Activated CD8-positive, alpha-beta memory T cell treated with anti-CD3 and anti-CD28 coated beads, Interleukin-2, amount 50 U/mL, for 24 hours (primary cell): ENCODE measurements around the gene SDS.

ENCODE experiments used
- DNase-seq: peaks from one replicate; pipeline ENCODE4 v3.0.0-alpha.2; 2020; ENCODE audit errors: extremely low read depth

Gene SDS

DNA sequence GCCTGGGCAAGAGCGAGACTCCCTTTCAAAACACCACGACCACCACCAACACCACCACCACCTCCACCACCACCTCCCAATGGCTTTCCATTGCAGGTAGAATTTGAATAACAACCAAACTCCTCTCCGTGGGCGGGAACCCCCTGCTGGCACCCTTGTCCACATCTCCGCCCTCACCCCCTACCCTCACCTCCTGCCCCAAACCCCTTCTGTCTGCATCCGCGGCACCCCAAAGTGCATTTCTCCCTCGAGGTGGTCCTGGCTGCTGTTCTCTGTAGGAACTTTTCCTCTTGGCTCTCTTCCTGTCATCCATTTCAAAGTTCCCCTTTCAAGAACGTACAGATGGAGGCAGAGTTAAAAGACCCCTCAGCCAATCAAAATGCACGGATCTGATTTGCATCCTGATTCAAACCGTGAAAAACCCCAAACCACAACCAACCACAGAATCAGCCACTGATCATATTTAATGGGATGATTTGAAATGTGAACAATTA lies 22.3 kb upstream of the SDS start:
- DNase-seq: no peak

DNA sequence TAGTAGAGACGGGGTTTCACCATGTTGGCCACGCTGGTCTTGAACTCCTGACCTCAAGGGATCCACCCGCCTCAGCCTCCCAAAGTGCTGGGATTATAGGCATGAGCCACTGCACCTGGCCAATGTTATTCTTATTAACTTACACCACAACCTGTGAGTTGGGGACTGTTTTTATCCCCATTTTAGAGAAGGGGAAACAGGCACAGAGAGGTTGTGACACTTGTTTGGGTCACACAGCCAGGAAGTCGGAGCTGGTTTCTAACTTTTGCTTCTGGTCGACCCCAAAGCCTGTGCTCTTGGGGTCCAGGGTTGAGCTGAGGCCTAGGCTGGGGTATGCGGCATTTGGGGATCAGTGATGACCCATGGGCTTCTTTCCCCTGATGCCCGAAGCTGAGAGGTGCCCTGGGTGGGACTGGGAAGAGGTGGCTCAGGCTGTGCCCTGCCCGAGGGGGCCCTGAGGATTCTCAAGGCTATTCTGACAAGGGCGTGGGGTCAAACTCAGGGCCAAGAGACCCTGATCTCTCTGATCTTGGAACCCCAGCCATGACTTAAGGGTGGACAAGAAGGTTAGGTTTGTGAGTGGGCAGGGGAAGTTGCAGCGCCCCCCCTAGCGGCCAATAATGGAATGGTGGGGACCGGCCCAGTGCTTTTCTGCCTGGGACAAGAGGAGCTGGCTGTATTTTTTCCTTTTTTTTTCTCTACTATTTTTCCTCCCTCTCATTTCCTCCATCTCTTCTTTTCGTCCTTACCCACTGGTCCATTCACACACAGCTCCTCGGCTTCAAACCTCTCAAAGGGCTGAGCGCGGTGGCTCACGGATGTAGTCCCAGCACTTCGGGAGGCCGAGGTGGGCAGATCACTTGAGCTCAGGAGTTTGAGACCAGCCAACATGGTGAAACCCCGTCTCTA lies 21.5 kb upstream of the SDS start:
- DNase-seq: no peak

DNA sequence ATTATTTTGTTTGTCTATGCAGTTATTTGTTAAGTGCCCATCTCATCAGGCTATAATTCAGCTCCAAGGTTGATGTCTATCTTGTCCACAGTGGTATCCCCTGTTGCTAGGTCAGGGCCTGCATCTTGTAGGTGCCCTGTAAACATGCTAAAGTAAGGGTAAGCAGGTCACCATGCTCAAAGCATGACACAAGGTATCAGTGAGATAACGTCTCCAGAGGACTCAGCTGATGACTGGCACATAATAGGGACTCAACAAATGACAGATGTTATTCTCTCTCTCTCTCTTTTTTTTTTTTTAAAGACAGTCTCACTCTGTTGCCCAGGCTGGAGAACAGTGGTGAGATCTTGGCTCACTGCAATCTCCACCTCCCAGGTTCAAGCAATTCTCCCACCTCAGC lies 20.8 kb upstream of the SDS start:
- no peak for DNase-seq

DNA sequence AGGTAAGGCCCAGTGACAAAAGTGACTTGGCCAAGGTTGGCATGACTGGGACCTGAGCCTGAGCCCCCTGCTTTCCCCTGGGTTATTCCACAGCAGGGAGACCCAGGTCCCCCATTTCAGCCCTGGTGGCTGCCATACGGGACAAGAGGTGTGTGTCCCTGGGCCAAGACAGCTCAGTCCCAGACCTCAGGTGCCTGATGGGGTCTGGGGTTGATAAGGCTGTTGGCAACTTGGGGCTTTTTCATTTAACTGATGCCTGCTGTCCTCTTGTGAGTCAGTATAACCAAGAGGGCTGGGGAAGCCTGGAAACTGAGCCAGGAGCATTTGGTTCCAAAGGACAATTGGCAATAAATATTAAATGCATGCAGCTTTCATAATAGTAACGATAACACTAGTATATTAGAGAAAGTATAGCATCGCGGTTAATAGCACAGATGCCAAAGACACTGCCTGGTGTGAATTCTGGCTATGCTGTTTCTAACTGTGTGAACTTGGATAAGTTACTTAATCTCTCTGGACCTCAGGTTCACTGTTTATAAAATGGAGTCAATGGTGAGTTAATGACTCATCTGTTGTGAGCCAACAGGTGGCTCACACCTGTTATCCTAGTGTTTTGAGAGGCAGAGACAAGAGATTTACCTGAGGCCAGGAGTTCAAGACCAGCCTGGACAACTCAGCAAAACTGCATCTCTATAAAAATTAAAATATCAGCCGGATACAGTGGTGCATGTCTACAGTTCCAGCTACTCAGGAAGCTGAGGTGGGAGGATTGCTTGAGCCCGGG lies 19.4 kb upstream of the SDS start:
- DNase-seq: no peak

DNA sequence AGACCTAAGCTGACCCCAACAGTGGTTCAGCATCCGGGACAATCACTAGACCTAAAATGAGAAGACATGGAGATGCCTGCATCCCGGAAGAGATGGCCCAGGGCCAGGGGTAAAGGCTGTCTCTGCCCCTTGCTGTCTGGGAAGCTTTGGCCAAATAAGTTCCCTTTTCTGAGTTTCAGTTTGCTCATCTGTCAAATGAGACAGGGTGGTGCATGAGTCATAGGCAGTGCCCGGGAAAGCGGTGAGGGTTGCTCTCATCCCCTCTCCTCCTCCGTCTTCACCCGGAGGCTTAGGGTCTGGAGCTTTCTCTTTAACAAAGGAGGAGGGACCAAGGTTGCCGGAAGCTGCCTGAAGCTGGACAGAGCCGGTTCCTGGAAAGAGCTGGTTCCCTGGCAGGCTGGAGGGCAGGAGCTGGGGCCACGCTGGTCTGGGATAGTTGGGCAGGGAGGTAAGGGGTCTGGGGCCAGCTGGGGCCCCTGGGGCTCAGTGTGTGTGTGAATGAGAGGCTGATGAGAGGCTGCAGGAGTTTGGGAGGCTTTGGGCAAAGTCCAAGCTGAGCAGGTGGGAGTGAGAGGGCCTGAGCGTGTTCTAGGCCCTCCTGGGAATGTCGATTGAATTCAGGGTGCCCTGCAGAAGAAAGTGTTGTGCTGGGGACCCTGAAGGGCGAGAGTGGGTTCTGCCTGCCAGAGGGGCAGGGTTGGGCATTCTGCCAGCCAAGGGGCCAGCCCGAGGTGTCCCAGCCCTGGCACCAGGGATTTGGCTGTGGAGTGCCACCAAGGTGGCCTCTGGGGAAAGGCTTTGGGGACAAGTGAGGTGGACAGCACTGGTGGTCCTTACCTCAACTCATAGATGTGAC lies 18.6 kb upstream of the SDS start, which contains the start of gene SDSL:
Gene SDSL (plus strand): TSS at position 351 of the 856 bp plus-strand sequence. CDS start 5,603 bp downstream, outside the sequence.
- no peak for DNase-seq

DNA sequence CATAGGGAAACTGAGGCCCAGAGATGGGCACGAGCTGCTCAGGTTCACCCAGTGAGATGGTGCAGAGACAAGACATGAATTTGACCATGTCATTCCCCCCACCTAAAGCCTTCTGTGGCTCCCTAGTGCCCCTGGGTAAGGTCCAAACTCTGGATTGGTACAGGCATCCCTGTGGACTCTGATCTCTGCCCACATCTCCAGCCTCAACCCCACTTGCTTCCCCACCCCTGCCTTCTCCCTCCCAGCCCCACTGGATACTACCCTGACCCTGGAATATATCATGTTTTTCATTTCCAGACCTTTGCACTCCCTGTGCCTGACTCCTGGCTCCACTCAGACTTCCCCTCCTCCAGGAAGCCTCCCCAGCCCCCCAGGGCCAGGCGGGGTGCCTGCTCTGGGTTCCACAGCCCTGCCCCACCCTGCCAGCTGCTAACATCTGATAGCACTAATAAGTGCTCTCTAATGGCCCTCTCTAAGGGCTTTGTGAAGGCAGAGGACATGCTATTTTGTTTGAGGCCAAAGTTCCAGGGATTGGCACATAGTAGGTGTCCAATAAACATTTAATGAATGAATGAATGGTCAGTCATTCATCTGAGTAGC lies 17.4 kb upstream of the SDS start:
- no peak for DNase-seq

DNA sequence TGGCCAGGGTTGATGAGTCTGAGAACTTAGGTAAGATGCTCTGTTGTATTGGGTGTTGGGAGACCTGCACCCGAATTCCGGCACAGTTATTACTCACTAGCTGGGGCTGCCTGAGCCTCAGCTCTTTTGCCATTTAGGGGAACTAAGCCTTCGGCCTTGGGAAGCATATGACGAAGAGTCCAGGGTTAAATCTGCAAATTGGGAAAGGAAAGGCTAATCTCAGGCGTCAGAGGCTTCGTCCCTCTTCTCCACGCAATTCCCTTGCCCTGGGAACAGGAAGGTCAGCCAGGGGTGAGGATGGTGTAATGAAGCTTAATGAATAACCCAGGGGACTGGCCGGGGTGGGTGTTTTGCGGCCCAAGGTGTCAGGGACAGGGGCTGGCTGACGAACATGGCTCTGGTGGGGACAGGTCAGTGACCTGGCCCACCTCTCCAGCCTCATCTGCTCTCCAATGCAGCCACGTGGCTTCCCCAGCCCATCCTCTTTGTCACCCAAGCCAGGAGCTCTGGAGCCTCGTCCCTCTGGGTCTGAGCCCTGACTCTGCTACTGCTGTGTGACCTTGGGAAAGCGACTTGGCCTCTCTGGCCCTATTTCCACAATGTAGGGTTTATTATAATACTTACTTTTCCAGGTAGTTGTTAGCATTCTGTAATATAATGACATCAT lies 14.7 kb upstream of the SDS start:
- no peak for DNase-seq

DNA sequence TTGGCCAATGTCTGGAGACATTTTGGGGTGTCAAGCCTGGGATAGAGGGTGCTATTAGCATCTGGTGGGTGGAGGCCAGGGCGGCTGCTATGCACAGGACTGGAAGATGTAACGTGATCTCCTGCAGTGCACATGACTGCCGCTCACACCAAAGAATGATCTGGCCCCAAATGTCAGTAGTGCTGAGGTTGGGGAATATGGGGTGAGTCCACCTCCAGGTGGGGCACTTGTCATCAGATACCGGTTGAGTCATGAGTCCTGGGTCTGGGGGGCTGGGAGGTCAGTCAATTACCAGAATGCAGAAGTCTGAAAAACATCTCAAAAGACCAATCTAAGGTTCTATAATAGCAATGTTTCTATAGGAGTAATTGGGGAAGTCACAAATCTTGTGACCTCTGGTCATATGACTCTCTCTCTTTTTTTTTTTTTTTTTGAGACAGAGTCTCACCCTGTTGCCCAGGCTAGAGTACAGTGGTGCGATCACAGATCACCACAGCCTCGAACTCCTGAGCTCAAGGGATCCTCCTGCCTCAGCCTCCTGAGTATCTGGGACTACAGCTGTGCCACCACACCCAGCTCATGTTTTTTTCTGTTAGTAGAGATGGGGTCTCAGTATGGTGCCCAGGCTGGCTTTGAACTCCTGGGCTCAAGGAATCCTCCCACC lies 12.5 kb upstream of the SDS start:
- DNase-seq: no peak

DNA sequence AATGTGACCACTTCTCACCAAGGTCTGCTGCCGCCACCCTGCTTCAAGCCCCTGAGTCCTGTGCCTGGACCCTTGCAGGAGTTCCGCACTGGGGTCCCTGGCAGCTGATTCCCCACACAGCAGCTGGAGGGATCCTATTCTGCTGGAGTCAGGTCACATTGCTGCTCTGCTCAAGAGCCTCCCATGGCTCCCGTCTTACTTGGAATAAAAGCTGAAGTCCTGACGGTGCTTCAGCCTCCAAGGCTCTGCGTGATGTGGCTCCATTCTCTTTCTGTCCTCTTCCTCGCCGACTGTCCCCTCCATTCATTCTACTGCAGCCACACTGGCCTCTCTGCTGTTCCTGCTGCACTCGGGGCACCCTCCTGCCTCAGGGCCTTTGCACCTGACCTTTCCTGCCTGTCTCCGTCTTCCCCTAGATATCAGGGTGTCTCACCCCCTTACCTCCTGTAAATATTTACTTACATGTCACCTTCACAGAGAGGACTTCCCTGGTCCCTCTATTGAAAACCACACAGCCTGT lies 10.9 kb upstream of the SDS start:
- DNase-seq: no peak

DNA sequence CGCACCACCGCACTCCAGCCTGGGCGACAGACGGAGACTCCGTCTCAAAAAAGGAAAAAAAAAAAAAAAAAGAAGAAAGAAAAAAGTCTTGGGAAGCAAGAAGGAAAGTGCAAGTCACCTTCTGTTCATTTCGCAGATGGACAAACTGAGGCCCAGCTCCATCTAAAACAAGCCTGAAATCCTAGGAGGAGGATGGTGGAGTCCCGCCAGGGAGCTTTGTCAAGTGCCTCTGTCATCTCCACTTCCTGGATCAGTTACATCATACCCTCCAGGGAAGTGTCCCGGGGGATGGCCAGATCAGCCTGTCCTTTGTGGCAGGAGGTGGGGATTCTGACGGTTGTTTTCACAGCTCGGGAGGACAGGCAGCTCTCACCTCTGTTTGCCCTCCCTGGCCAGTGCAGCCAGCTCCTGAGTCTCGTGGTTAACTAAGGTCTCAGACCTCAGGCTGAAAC lies 9.8 kb upstream of the SDS start:
- DNase-seq: no peak

DNA sequence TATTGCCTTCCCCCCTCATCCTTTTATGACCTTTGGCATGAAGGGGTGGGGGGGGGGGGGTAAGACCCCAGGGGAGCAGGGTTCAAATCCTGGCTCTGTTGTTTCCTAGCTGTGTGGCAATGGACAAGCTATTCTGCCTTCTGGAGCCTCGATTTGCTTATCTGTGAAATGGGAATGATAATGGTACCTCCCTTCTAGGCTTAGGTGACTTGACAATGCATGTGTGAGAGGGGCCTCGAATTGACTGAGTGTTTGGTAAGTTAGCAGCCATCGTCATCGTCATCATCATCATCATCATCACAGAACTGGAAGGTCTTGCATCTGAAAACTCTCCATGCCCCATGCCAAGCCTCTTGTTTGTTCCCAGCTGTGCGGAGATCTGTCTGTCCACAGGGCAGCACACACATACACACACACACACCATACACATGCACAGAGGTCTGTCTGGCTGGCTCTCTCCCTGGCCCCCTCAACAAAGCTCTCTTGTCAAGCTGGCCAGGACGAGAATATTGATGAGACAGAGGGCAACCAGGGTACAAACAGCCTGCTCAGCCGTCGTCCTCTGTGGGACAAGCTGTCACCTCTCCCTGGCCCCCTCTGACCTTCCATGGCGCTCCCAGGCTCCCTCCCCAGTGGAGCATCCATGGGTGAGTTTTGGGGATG lies 5.9 kb upstream of the SDS start:
- DNase-seq: no peak

DNA sequence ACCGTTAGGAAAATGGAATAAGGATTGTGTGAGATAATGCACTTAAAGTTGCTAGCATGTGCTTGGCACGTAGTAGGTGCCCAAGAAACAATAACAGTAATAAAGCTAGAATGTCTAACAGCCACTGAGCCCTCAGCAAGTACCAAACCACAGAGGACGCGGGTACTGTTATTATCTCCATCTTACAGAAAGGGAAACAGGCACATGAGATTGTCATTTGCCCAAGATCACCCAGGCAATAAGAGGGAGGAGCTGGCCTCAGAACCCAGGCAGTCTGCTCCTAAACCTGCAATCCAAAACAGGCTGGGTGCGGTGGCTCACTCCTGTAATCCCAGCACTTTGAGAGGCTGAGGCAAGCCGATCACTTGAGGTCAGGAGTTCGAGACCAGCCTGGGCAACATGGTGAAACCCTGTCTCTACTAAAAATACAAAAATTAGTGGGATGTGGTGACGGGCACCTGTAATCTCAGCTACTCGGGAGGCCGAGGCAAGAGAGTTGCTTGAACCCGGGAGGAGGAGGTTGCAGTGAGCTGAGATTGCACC lies 5.1 kb upstream of the SDS start:
- no peak for DNase-seq

DNA sequence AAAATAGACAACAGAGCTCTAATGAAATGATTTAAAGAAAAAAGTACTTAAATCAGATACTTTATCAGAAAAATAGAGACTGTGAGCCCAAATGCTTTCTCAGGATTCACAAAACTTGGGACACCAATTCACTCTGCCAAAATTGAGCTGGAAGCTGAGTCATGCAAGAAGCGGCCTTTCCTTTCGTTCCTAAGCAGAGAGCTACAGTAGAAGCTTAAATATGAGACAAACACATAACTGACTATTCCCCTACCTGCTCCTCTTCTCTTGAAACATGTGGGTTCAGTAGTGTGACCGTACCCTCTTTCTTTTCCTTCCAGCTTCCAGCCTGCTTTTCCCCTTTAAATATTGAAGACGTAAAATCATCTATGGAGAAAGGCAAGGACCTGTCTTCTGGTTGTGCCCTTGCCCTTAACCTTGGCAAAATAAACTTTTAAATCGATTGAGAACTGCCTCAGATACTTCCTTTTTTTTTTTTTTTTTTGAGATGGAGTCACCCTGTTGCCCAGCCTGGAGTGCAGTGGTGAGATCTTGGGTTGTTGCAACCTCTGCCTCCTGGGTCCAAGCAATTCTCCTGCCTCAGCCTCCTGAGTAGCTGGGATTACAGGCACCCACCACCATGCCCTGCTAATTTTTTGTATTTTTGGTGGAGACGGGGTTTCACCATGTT lies 4.4 kb upstream of the SDS start:
- DNase-seq: no peak

DNA sequence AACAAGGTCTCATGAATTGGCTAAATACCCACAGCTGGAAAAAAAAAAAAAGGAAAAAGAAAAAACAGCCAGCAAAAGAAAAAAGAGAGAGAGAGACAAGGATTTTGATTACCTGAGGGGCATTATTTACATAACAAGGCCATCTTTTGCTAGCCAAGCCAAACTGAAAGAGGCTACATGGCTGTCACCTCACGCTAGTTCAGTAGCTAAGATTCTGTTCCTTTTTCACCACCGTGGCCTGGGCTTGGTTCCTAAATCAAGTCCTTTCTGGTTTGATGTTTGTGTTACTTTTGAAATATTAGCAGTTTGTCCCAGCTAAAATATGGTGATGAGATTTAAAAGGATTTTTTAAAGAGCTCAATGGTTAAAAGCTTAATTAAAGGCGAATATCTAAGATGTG lies 2.0 kb upstream of the SDS start:
- no peak for DNase-seq

DNA sequence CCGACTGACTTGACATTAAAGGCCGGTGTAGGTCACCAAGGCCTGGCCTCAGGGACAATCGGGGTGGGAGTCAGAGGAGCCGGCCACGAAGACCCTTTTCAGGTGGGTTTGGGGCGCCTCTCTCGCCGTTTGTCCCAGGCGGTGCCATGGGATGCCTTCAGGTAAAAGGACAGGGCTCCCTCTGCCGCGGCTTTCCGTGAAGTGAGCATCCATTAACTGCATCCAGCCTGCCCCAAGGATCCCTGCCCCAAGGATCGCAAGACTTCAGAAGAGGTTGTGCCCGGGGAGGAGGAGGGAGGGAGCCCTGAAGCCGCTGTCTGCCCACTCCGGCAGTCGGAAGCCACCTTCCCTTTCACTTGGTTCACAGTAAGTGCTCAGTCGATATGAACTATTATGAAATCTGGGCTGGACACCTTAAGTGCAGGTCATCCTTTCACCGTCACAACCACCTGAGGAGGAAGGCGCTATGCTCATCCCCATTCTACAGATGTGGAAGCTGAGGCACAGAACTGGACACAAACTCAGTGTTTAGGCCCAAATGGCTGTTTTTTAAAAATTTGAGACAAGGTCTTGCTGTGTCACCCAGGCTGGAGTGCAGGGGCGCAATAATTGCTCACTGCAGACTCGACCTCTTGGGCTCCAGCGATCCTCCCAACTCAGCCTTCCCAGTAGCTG lies 964 bp downstream of the SDS start:
- DNase-seq: no peak

DNA sequence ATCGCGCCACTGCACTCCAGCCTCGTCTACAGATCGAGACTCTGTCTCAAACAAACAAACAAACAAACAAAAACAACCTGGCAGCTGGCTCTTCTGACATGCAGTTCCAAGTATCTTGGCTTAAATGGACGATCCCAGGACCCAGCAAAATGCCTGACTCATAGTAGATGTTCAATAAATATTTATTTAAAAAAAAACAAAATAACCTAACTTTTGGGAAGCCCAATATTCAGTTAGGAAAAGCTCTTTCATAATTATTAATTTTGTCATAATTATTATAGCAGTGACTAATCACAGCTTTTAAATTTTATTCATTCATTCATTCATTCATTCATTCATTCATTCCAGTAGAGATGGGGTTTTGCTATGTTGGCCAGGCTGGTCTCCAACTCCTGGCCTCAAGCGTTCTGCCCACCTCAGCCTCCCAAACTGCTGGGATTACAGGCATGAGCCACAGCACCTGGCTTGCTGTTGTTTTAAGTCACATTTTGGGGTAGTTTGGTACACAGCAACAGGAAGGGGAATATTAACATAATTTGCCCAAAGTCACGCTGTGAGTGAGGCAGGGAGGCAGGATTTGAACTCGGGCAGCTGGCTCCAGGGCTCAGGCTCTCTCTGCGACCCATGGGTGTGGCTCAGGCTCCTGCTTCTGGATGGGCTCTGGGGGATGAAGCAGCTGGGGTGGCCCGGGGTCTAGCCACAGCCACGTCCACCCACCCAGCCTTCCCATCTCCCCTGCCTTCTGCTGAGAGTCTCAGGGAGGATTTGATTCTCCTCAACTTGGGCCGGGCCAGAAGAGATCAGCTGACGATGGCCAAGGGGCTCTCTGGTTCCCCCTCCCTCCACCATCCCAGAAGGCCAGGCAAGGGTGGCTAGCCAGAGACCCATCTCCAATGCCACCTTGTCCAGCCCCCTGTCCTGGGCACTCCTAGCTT lies 2.4 kb downstream of the SDS start:
- DNase-seq: no peak

DNA sequence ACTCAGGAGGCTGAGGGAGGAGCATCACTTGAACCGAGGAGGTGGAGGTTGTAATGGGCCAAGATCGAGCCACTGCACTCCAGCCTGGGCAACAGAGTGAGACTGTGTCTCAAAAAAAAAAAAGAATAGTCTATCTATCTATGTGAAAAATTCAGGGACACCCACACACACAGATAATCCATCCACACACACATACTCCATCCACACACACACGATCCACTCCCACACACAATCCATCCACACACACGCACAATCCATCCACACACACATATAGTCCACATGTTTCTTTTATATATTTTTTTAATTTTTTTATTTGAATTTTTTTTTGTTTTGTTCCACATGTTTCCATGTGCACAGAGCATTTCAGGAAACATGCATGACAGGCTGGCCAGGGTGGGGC lies 3.3 kb downstream of the SDS start:
- DNase-seq: no peak
